Skeletal muscle tissue (tissue), 4 donors: ENCODE data around the gene FGD2. TPM values are rescaled to one million over a fixed set of nuclear protein-coding genes. Genes with fewer than 3 reads are reported as not detected.

ENCODE experiments used
- H3K27ac ChIP-seq: one replicate; pipeline ENCODE4 v1.7.0; 2013; ENCODE audit warnings: mild to moderate bottlenecking, low read depth, low read length, inconsistent platforms
- H3K27me3 ChIP-seq, 3 donors: one replicate each; pipeline ENCODE4 v1.7.0; 2013; ENCODE audit warnings: low read length in 3 of 3; ENCODE audit not compliant: control insufficient read depth in 3 of 3, insufficient read depth in 3 of 3
- H3K36me3 ChIP-seq, 3 donors: one replicate each; pipeline ENCODE4 v1.7.0; 2013; ENCODE audit warnings: low read length in 3 of 3; ENCODE audit not compliant: control insufficient read depth in 3 of 3, insufficient read depth in 3 of 3
- H3K4me1 ChIP-seq, 3 donors: one replicate each; pipeline ENCODE4 v1.7.0; 2013; ENCODE audit warnings: low read length in 3 of 3, mild to moderate bottlenecking in 3 of 3; ENCODE audit not compliant: control insufficient read depth in 3 of 3, insufficient read depth in 3 of 3
- H3K4me3 ChIP-seq, 3 donors: one replicate each; pipeline ENCODE4 v1.7.0; 2013; ENCODE audit warnings: low read length in 3 of 3
- H3K9ac ChIP-seq, 3 donors: one replicate each; pipeline ENCODE4 v1.7.0; 2013; ENCODE audit warnings: low read length in 3 of 3, mild to moderate bottlenecking in 3 of 3, moderate library complexity in 2 of 3, low read depth in 1 of 3
- H3K9me3 ChIP-seq, 3 donors: one replicate each; pipeline ENCODE4 v1.7.0; 2013; ENCODE audit warnings: low read length in 3 of 3; ENCODE audit not compliant: control insufficient read depth in 3 of 3
- total RNA-seq: library from RNA; depleted of rRNA; stranded (reverse); fragments of >200 nt; gene quantifications from one replicate; pipeline ENCODE4 v1.2.3, GENCODE V29; 2014
- donor health status: Osteomylitis.

FGD2 gene
- total RNA-seq, 1 donor from 2014 or later, result 7.3 TPM

GRCh38 chr6:37068356-37069270 lies 63.2 kb downstream of the FGD2 start:
- H3K27ac ChIP-seq, result peak overlapping the region; percentile 30

GRCh38 chr6:37069639-37070038 lies 64.2 kb downstream of the FGD2 start:
- H3K4me1 ChIP-seq, result peaks cover 8 to 20% (median 16%) of the 10 kb centered on the region in 3 donors
- no peaks in the 10 kb centered on the region for H3K9me3 ChIP-seq
- H3K9ac ChIP-seq, result no peak overlapping the region
- H3K36me3 ChIP-seq, result no peaks in the 10 kb centered on the region
- no peaks in the 10 kb centered on the region for H3K27me3 ChIP-seq
- no peak overlapping the region for H3K27ac ChIP-seq
- no peak overlapping the region for H3K4me3 ChIP-seq

More at GRCh38 chr6:37068356-37069270, 63.2 kb downstream of the FGD2 start:
- H3K27me3 ChIP-seq, result no peaks in the 10 kb centered on the region
- no peaks in the 10 kb centered on the region for H3K9me3 ChIP-seq
- peak overlapping the region in 2 of 3 donors; percentile 45 to 57 for H3K9ac ChIP-seq
- H3K4me3 ChIP-seq, result no peak overlapping the region
- H3K36me3 ChIP-seq, result no peaks in the 10 kb centered on the region
- peaks cover 3 to 10% (median 9%) of the 10 kb centered on the region in 3 donors for H3K4me1 ChIP-seq

- Histone ChIP-seq H3K36me3 (no peaks in the 10 kb centered on the region), H3K27me3 (no peaks in the 10 kb centered on the region), H3K9ac (no peak overlapping the region), H3K27ac (no peak overlapping the region), H3K4me3 (no peak overlapping the region), H3K4me1 (peaks cover 10 to 26% (median 20%) of the 10 kb centered on the region in 3 donors), H3K9me3 (no peaks in the 10 kb centered on the region)
Measured at GRCh38 chr6:37072526-37072925, 67.1 kb downstream of the FGD2 start.

GRCh38 chr6:37074053-37074827 lies 68.8 kb downstream of the FGD2 start:
- Histone ChIP-seq H3K27ac (peak overlapping the region; percentile 82), H3K36me3 (no peaks in the 10 kb centered on the region), H3K4me3 (no peak overlapping the region), H3K9me3 (no peaks in the 10 kb centered on the region), H3K9ac (peak overlapping the region in 2 of 3 donors; percentile 20 to 41), H3K4me1 (peaks cover 11 to 20% (median 19%) of the 10 kb centered on the region in 3 donors), H3K27me3 (no peaks in the 10 kb centered on the region)

- H3K9ac ChIP-seq, result peak overlapping the region in 1 of 3 donors; percentile 15
Measured at GRCh38 chr6:37077191-37077904, 71.9 kb downstream of the FGD2 start.

GRCh38 chr6:37077905-37078296 lies 72.4 kb downstream of the FGD2 start:
- Histone ChIP-seq H3K4me1 (peaks cover 11 to 20% (median 19%) of the 10 kb centered on the region in 3 donors), H3K9ac (no peak overlapping the region), H3K36me3 (no peaks in the 10 kb centered on the region), H3K27me3 (no peaks in the 10 kb centered on the region), H3K27ac (no peak overlapping the region), H3K9me3 (no peaks in the 10 kb centered on the region), H3K4me3 (no peak overlapping the region)

More at GRCh38 chr6:37077191-37077904, 71.9 kb downstream of the FGD2 start:
- Histone ChIP-seq H3K27ac (no peak overlapping the region), H3K4me1 (peaks cover 11 to 20% (median 19%) of the 10 kb centered on the region in 3 donors), H3K4me3 (no peak overlapping the region), H3K9me3 (no peaks in the 10 kb centered on the region), H3K27me3 (no peaks in the 10 kb centered on the region), H3K36me3 (no peaks in the 10 kb centered on the region)

Other genes with a start within 250 kb of the FGD2 start
- gene CPNE5, start 166.2 kb upstream of the FGD2 start, total RNA-seq, result 6.3 TPM
- gene PPIL1, start 130.9 kb upstream of the FGD2 start, total RNA-seq, result 24.0 TPM
- 22.4 TPM for gene C6orf89, start 119.7 kb upstream of the FGD2 start, total RNA-seq
- gene PI16, start 50.9 kb upstream of the FGD2 start, total RNA-seq, result 19.8 TPM
- gene MTCH1, start 19.5 kb upstream of the FGD2 start, total RNA-seq, result 116 TPM
- gene PIM1, start 164.5 kb downstream of the FGD2 start, total RNA-seq, result 20.4 TPM